Kidney (tissue), 14 donors: ENCODE results near the gene RWDD4. TPM values are rescaled to one million over a fixed set of nuclear protein-coding genes. Genes with fewer than 3 reads are reported as not detected.

Experiments
- DNase-seq, 5 donors: peaks; one replicate each; pipeline ENCODE4 v3.0.0-alpha.2; 2013 to 2020
- FAIRE-seq: peaks from 2 replicates; lab custom pipeline; 2012; peaks lifted over from hg19 to GRCh38; lab: Jason Lieb, UNC
- H3K27ac ChIP-seq, 2 donors: one replicate each; pipeline ENCODE4 v1.7.0; 2013; ENCODE audit warnings: low read depth in 2 of 2, low read length in 2 of 2, inconsistent platforms in 1 of 2
- H3K27me3 ChIP-seq: one replicate; pipeline ENCODE4 v1.7.1; 2013; ENCODE audit warnings: low read length, inconsistent platforms; ENCODE audit not compliant: control insufficient read depth, insufficient read depth
- H3K36me3 ChIP-seq, 3 donors: one replicate each; pipeline versions ENCODE4 v1.7.0 to v1.7.1; 2013; ENCODE audit warnings: low read length in 3 of 3, control low read depth in 1 of 3, inconsistent platforms in 1 of 3; ENCODE audit not compliant: insufficient read depth in 3 of 3, control insufficient read depth in 2 of 3
- H3K4me1 ChIP-seq, 3 donors: one replicate each; pipeline versions ENCODE4 v1.7.0 to v1.7.1; 2013; ENCODE audit warnings: low read length in 3 of 3, inconsistent platforms in 1 of 3, low read depth in 1 of 3; ENCODE audit not compliant: control insufficient read depth in 2 of 3, insufficient read depth in 2 of 3
- H3K4me3 ChIP-seq, 3 donors: one replicate each; pipeline versions ENCODE4 v1.7.0 to v1.8.1; 2013; ENCODE audit warnings: low read length in 3 of 3, control low read depth in 1 of 3, inconsistent platforms in 1 of 3
- H3K9ac ChIP-seq, 3 donors: one replicate each; pipeline versions ENCODE4 v1.7.0 to v1.7.1; 2013; ENCODE audit warnings: low read length in 3 of 3, control low read depth in 1 of 3, inconsistent platforms in 1 of 3
- H3K9me3 ChIP-seq, 3 donors: one replicate each; pipeline versions ENCODE4 v1.7.0 to v1.7.1; 2013; ENCODE audit warnings: low read length in 3 of 3, control low read depth in 1 of 3, inconsistent platforms in 1 of 3; ENCODE audit not compliant: control insufficient read depth in 2 of 3, insufficient read depth in 1 of 3
- CTCF ChIP-seq: IDR thresholded peaks from 3 replicates; pipeline ENCODE4 v1.5.1; 2012; ENCODE audit warnings: mild to moderate bottlenecking, moderate library complexity, borderline replicate concordance; ENCODE audit not compliant: insufficient read depth; ENCODE audit errors: extremely low read depth
- intact Hi-C: fragments of 100-400 bp; cut with DNase I; formaldehyde crosslinking; loops from one replicate; pipeline ENCODE4 v1.11.1; 2022
- polyA plus RNA-seq: library from polyadenylated mRNA; stranded (reverse); fragments of 350-450 nt; fragmentation: Illumina TruSeq; extraction: RNeasy Lipid Tissue Mini Kit (QIAGEN cat#74804); gene quantifications from one replicate; pipeline ENCODE4 v1.2.3, GENCODE V29; 2014; ENCODE audit warnings: low read depth, low replicate concordance; ENCODE audit not compliant: insufficient read depth
- total RNA-seq: library from RNA; stranded (reverse); fragmentation: NEBNext Ultra II Directional; extraction: Animal tissue kit (Norgen Biotek cat#: 25700); gene quantifications from one replicate; pipeline ENCODE4 v1.2.1, GENCODE V29; 2021
- donor health status: control.
- donor health status: control.
- donor health status: control.
- donor health status: control.
- donor health status: control.
- donor health status: DM: yes; HTN: yes; CAD: no.
- donor health status: Normal renal cell carcinoma (clear cell type).

The RWDD4 gene
- total and polyA plus RNA-seq, 2 donors from 2014 or later, result 17.7 to 19.1 TPM

GRCh38 chr4:183639291-183639690 is 19.7 kb downstream of the RWDD4 start:
- Histone ChIP-seq H3K27ac (no peak overlapping the region), H3K9me3 (no peaks in the 10 kb centered on the region), H3K36me3 (peaks cover 3 to 4% (median 3%) of the 10 kb centered on the region in 3 donors), H3K27me3 (no peaks in the 10 kb centered on the region), H3K4me3 (no peak overlapping the region), H3K4me1 (peaks cover 0 to 2% (median 0%) of the 10 kb centered on the region in 3 donors), H3K9ac (no peak overlapping the region)
- intact Hi-C loops, result no loop called here
- FAIRE-seq, result no peak
- no peak for TF ChIP-seq CTCF
- DNase-seq, result no peak

- peaks cover 0 to 2% (median 0%) of the 10 kb centered on the region in 3 donors for H3K4me1 ChIP-seq
- no peak overlapping the region for H3K4me3 ChIP-seq
- peaks cover 0 to 3% (median 0%) of the 10 kb centered on the region in 3 donors for H3K36me3 ChIP-seq
- H3K9ac ChIP-seq, result no peak overlapping the region
- H3K27me3 ChIP-seq, result no peaks in the 10 kb centered on the region
- no peak for TF ChIP-seq CTCF
- H3K27ac ChIP-seq, result no peak overlapping the region
- no peaks in the 10 kb centered on the region for H3K9me3 ChIP-seq
- intact Hi-C loops, result no loop called here
- DNase-seq (no peak), FAIRE-seq (no peak)
Observed at GRCh38 chr4:183638436-183638835, 20.5 kb downstream of the RWDD4 start.

- Histone ChIP-seq H3K4me1 (peaks cover 0 to 2% (median 0%) of the 10 kb centered on the region in 3 donors), H3K27me3 (no peaks in the 10 kb centered on the region), H3K27ac (no peak overlapping the region), H3K9ac (no peak overlapping the region), H3K9me3 (no peaks in the 10 kb centered on the region), H3K4me3 (no peak overlapping the region), H3K36me3 (peaks cover 0 to 3% (median 0%) of the 10 kb centered on the region in 3 donors)
- no peak for TF ChIP-seq CTCF
- no peak for DNase-seq
- no peak for FAIRE-seq
- intact Hi-C loops, result no loop called here
Observed at GRCh38 chr4:183637461-183637860, 21.5 kb downstream of the RWDD4 start.

- H3K4me3 ChIP-seq, result no peak overlapping the region
- peaks cover 0 to 3% (median 0%) of the 10 kb centered on the region in 3 donors for H3K36me3 ChIP-seq
- intact Hi-C loops, result no loop called here
- no peaks in the 10 kb centered on the region for H3K9me3 ChIP-seq
- H3K27me3 ChIP-seq, result no peaks in the 10 kb centered on the region
- H3K4me1 ChIP-seq, result peaks cover 0 to 2% (median 0%) of the 10 kb centered on the region in 3 donors
- no peak overlapping the region for H3K27ac ChIP-seq
- DNase-seq (no peak), FAIRE-seq (no peak)
- TF ChIP-seq CTCF, result no peak
- no peak overlapping the region for H3K9ac ChIP-seq
Observed at GRCh38 chr4:183636923-183637322, 22.1 kb downstream of the RWDD4 start.
